GM10266 (cell line): ENCODE data around the gene TRRAP.

Experiments
- DNase-seq: peaks from one replicate; pipeline ENCODE4 v3.0.0; 2012; ENCODE audit errors: extremely low spot score
- CTCF ChIP-seq: IDR thresholded peaks from 2 replicates; pipeline ENCODE4 v1.5.1; 2012; ENCODE audit warnings: mild to moderate bottlenecking, low read depth; ENCODE audit not compliant: control insufficient read depth, insufficient read depth; ENCODE audit errors: missing control alignments

Gene TRRAP

GRCh38 chr7:99024066-99024465 is 145.7 kb downstream of the TRRAP start:
- TF ChIP-seq CTCF = no peak

GRCh38 chr7:99027241-99027640 is 148.9 kb downstream of the TRRAP start:
- DNase-seq = no peak
- TF ChIP-seq CTCF = no peak

More at GRCh38 chr7:99024066-99024465, 145.7 kb downstream of the TRRAP start:
- no peak for DNase-seq

- DNase-seq = no peak
- TF ChIP-seq CTCF = no peak
Measured at GRCh38 chr7:99027841-99028240, 149.5 kb downstream of the TRRAP start.

GRCh38 chr7:99028261-99028973 is 150.1 kb downstream of the TRRAP start:
- DNase-seq = no peak
- TF ChIP-seq CTCF = no peak

- no peak for DNase-seq
- TF ChIP-seq CTCF = no peak
Measured at GRCh38 chr7:99029466-99030435, 151.4 kb downstream of the TRRAP start.

GRCh38 chr7:99030457-99030856 is 152.1 kb downstream of the TRRAP start:
- no peak for TF ChIP-seq CTCF
- DNase-seq = no peak
